GM18507 (cell line): ENCODE results near the gene NID2.

Experiments
- DNase-seq: peaks from one replicate; pipeline ENCODE4 v3.0.0; 2011; ENCODE audit warnings: low read depth; ENCODE audit not compliant: insufficient read length; ENCODE audit errors: extremely low spot score
- FAIRE-seq: peaks from 2 replicates; lab custom pipeline; 2011; peaks lifted over from hg19 to GRCh38; lab: Jason Lieb, UNC

Gene NID2

DNA sequence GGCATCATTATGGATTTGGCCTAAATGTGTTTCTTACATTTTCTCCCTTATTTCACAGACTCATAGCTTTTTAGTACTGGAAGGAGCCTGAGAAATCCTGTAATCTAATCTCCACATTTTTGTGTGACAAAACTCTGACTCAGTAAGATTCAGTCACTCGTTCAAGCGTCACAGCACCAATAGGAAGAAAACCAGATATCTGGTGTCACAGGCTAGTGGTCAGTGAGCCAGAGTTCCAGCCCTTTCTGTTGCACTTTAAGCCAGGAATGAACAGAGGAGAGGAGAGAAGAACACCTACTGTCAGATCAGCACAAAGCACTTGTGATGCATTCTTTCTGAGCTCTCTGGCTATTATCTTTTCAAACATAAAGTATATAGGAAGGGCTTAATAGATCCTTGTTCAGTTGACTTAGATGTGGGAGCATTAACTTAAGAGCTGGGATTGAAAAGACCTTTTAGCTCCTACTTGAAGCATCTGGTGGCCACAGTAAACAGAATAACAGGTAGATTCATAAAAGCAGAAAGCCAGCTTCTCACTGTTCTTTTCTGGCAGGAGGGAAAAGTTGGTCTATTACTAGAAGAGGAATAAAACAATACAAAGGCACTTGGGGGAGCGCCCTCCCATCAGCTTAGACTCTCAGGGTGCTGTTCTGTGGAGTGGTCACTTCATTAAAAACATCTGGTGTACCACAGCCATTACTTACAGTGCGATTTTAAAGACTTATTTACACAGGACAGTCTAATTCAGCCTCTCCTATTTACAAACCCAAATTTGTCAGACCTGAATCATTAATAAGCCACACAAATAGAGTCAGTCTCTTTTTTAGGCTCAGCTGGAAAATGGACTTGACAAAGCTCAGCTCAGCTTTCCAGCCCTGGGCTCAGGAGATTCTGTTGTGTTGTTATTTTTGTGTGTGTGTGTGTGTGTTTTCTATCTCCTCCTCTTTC, 12.2 kb upstream of the NID2 start:
- no peak for DNase-seq
- no peak for FAIRE-seq

DNA sequence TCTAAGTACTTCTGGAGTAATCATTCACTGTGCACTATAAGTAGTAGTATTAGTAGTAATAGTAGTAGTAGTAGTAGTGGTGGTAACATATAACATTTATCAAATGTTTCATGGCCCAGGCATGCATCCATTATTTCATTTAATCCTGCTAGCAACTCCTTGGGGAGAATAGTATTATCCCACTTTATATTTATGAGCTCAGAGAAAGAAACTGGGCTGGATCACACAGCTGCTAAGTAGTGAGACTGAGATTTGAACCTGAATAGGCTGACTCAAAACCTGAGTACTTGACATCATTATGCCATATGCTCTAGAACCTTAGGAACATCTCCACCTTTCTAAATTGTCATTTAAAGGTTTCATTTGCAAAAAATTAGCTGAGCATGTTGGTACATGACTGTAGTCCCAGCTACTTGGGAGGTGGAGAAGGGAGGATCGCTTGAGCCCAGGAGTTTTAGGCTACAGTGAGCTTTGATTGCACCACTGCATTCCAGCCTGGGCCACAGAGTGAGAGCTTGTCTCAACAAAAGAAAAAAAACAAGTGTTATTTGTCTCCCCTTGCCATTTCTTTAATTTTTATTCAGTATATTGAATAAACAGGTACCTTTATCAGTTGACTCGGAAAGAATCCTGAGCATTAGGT, 11.4 kb upstream of the NID2 start:
- no peak for DNase-seq
- FAIRE-seq, result no peak

- no peak for FAIRE-seq
- DNase-seq, result no peak
Observed at GRCh38 chr14:52079239-52079959, 10.5 kb upstream of the NID2 start.

- no peak for FAIRE-seq
Observed at GRCh38 chr14:52078721-52079120, 9.9 kb upstream of the NID2 start.

GRCh38 chr14:52078095-52078531, 9.3 kb upstream of the NID2 start:
- FAIRE-seq, result no peak
- DNase-seq, result no peak

More at GRCh38 chr14:52078721-52079120, 9.9 kb upstream of the NID2 start:
- no peak for DNase-seq

GRCh38 chr14:52077256-52077979, 8.6 kb upstream of the NID2 start:
- DNase-seq, result no peak
- FAIRE-seq, result no peak

DNA sequence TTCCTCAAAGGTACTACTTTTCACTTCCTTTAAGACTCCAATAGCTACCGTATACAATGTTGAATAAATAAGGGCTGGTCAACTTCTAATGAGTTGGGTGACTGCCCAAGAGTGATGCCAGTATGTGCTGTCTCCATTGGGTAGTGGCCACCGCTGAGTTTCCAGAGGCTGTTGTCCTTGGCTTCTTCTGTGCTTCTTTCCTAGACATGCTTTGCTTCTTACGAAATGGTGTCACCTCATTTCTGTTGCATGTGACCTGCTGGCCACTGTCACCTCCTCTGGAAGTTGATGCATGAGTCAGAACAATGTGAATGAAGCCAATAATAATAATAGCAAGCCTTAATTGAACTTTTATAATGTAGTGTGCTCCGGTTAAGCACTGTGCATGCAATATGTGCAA, 7.5 kb upstream of the NID2 start:
- DNase-seq (no peak), FAIRE-seq (no peak)

GRCh38 chr14:52075371-52075770, 6.5 kb upstream of the NID2 start:
- FAIRE-seq, result no peak
- no peak for DNase-seq

DNA sequence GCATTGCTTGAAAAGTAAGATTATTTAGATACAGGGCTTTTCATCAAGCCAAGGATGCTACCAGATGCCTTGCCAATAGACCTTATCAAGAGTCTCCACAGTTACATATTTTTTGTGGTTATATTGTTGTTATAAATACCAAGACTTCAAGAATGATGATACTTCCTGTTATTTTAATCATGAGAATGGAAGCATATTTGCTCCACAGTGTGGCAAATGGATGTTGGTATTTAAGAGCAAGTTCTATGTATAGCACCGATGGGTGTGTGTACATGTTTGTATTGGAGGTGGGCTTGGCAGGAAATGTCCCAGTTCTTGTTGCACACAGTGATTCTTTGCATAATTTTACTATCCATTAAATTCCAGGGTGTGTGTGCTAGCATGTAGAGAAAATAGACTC, 4.4 kb upstream of the NID2 start:
- no peak for FAIRE-seq
- no peak for DNase-seq

DNA sequence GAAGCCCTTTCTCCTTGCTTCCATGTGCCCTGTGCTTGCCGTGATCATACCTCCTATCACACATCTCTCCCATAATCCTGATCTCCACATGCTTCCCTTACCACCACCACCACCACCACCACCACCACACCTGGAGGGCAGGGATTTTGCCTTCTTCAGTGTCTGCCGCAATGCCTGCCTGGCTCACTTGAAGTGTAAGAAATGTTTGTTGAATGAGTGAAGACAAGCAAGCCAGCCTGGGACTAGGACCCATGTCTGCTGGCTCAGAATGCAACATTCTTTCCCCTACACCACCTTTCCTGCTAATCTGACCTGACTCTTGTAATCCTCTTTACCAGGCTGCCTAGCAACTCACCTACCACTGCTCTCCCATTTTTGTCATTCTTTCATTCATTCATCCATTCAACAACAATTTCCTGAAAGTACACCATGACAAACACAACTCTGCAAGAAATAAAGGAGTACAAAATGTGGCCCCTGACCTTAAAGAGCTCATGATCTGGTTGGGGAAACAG, 3.5 kb upstream of the NID2 start:
- no peak for FAIRE-seq

DNA sequence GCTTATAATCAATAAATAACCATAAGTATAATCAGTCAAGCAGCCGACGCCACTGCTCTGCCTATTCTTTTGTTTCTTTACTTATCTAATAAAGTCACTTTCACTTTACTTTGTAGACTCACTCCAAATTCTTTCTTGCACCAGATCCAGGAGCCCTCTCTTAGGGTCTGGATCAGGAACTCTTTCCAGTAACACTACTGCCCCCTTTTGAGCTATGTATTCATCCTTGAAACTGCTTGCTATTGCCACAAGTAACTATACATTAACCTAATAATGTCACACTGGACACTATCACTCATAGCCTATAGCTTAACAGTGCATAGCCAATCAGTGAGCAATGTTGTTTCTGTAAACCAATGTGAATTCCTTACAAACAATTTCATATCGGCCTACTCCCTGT, 2.8 kb upstream of the NID2 start:
- FAIRE-seq, result no peak
- no peak for DNase-seq

More for the DNA sequence above, 3.5 kb upstream of the NID2 start:
- no peak for DNase-seq

DNA sequence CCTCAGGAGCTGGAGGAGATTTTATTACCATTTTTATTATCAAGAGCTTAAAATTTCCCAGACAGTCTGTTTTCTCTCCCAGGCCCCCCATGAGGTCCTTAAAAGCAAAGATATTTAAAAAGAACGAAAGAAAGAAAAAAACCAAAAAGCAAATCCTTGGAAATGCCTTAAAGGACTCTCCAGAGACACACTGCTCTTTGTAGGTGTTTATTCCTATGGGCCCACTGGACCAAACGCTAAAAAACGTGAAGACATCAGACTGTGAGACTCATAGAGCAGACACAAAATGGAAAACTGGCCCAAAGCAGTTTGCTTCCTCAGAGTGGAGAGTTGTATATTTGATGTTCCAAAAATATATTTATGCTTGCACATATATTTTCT, 1.2 kb upstream of the NID2 start:
- no peak for DNase-seq
- no peak for FAIRE-seq

DNA sequence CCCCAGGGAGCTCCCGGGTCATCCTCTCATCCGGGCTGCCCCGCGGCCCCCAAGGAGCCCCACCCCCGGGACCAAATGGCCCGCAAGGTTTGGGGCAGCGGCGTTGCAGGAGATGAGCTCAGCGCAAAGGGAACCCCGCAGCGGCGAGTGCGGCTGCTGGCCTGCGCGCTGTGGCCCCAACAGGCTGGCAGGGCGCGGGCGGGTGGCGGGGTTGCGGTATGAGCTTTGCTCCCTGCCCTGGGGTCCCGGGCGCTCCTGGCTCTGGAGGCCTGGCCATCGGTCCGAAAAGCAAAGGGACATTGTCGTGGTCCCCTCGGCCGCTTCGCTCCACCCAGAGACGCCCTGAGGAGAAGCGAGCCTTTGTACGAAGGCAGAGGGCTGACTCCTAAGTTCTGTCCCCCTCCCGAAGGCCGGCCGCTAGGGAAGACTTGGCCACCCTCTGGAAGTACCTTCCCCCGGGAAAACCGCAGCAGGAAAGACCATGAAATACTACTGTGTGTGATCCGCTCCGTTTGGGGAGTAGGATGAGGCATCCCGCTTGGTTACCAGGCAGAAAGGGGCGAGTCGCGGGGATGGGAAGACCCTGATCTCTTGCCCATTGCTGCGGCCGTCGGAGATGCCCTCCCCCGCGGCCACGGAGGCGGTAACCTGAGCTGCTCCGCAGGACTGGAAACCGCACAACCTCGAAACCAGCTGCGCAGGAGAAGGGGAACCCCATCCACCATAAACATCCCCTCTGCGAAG, 620 bp upstream of the NID2 start:
- DNase-seq, result no peak

GRCh38 chr14:52067873-52068614, 815 bp downstream of the NID2 start:
- no peak for DNase-seq
- FAIRE-seq, result no peak

More for the DNA sequence above, 620 bp upstream of the NID2 start:
- no peak for FAIRE-seq

DNA sequence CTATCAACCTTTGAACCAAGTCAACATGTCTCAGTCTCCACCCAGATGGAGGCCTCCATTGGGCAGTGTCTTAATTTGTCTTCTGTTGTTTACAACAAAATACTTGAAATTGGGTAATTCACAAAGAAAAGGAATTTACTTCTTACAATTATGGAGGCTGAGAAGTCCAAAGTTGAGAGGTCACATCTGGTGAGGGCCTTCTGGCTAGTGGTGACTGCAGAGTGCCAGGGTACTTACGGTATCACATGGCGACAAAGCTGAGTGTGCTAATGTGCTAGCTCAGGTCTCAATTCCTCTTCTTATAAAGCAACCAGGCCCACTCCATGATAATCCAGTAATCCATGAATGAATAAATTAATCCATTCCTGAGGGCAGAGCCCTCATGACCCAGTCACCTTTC, 4.7 kb downstream of the NID2 start:
- no peak for FAIRE-seq

GRCh38 chr14:52063052-52063462, 5.8 kb downstream of the NID2 start:
- FAIRE-seq (no peak), DNase-seq (no peak)

More for the DNA sequence above, 4.7 kb downstream of the NID2 start:
- DNase-seq, result no peak

DNA sequence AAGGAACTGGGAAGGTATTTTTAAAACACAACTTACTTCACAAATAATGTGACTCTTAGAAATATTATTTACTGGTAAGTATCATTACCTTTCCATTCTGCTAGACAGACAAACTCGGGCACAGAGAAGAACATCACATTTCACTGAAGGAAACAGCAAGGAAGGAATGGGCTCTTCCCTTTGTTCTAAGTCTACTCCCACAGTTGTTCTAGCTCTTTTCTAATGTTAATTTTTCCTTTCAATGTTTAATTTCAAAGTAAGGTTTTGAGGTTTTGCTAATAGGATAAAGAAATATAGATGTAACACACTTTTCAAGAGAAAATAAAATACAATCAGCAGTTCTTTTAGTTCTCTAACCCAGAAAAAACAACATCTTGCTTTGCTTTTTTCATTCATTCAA, 7.0 kb downstream of the NID2 start:
- DNase-seq, result no peak
- FAIRE-seq, result no peak

DNA sequence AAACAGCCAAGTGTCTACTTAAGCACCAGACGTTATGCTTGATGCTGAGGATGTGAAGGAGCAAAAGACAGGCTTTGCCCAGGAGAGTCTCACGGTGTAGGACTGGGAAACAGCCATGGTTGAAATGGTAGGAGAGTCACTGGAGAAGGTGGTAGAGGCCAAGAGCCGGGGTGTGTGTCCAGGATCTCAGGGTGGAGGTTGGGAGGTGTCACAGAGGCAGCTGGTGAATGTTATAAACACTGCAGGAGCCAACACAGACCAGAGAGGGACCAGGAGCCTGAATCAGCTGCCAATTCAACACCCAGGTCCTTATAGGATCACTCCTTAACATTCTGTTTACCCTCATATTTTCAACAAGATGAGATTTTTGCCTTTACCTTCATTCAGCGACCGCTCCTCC, 7.5 kb downstream of the NID2 start:
- DNase-seq (no peak), FAIRE-seq (no peak)
